ENCODE results near the gene TBC1D3B.

The TBC1D3B gene

GRCh38 chr17:36118477-36119353, 57.7 kb downstream of the TBC1D3B start:
- TF ChIP-seq CTCF (IDR thresholded peaks at IDR 0.05; ENCODE audit: borderline replicate concordance, extremely low read depth, low read length, poor library complexity, severe bottlenecking): no peak
- TF ChIP-seq EZH2 (IDR thresholded peaks at IDR 0.05; ENCODE audit: borderline replicate concordance, low read depth, low read length, severe bottlenecking): no peak
- H2AFZ ChIP-seq (ENCODE audit: low read depth, low read length): no peak overlapping the region

GRCh38 chr17:36117505-36118382, 58.7 kb downstream of the TBC1D3B start:
- TF ChIP-seq CTCF (IDR thresholded peaks at IDR 0.05; ENCODE audit: borderline replicate concordance, extremely low read depth, low read length, poor library complexity, severe bottlenecking) (no peak), EZH2 (IDR thresholded peaks at IDR 0.05; ENCODE audit: borderline replicate concordance, low read depth, low read length, severe bottlenecking) (no peak)
- no peaks in the 10 kb centered on the region for H3K27me3 ChIP-seq (ENCODE audit: insufficient read depth, low read length, poor library complexity)
- H3K4me3 ChIP-seq (ENCODE audit: low read depth in 1 of 2, low read length in 2 of 2): no peak overlapping the region
- H3K27ac ChIP-seq (ENCODE audit: low read length): no peak overlapping the region
- H3K36me3 ChIP-seq (ENCODE audit: insufficient read depth, low read length): no peaks in the 10 kb centered on the region
- no peak overlapping the region for H2AFZ ChIP-seq (ENCODE audit: low read depth, low read length)
- H3K79me2 ChIP-seq (ENCODE audit: insufficient read depth, low read length): no peaks in the 10 kb centered on the region
- no peak overlapping the region for H3K9ac ChIP-seq (ENCODE audit: low read depth, low read length)
- no peak for DNase-seq
- H3K4me1 ChIP-seq (ENCODE audit: insufficient read depth, low read length): no peaks in the 10 kb centered on the region
- no peaks in the 10 kb centered on the region for H3K9me3 ChIP-seq (ENCODE audit: insufficient read depth, low read length, severe bottlenecking)
- no peaks in the 10 kb centered on the region for H4K20me1 ChIP-seq (ENCODE audit: insufficient read depth, low read length)
- ATAC-seq (ENCODE audit: insufficient read depth, low read depth): no peak
- no peak overlapping the region for H3K4me2 ChIP-seq (ENCODE audit: insufficient read depth, low read length)

More at GRCh38 chr17:36118477-36119353, 57.7 kb downstream of the TBC1D3B start:
- no peaks in the 10 kb centered on the region for H3K27me3 ChIP-seq (ENCODE audit: insufficient read depth, low read length, poor library complexity)
- H3K9ac ChIP-seq (ENCODE audit: low read depth, low read length): no peak overlapping the region
- H3K36me3 ChIP-seq (ENCODE audit: insufficient read depth, low read length): no peaks in the 10 kb centered on the region
- peaks cover 3% of the 10 kb centered on the region for H3K9me3 ChIP-seq (ENCODE audit: insufficient read depth, low read length, severe bottlenecking)
- no peak overlapping the region for H3K4me3 ChIP-seq (ENCODE audit: low read depth in 1 of 2, low read length in 2 of 2)
- ATAC-seq (ENCODE audit: insufficient read depth, low read depth) (no peak), DNase-seq (no peak)
- no peaks in the 10 kb centered on the region for H3K79me2 ChIP-seq (ENCODE audit: insufficient read depth, low read length)
- no peaks in the 10 kb centered on the region for H3K4me1 ChIP-seq (ENCODE audit: insufficient read depth, low read length)
- H3K4me2 ChIP-seq (ENCODE audit: insufficient read depth, low read length): no peak overlapping the region
- no peaks in the 10 kb centered on the region for H4K20me1 ChIP-seq (ENCODE audit: insufficient read depth, low read length)
- no peak overlapping the region for H3K27ac ChIP-seq (ENCODE audit: low read length)

All from DND-41 (cell line).